GM23248 (cell line): ENCODE results near the gene ZNF724.

Experiments
- EZH2 ChIP-seq: fragments of 200-600 bp; sonication (generic); IDR thresholded peaks from 2 replicates; pipeline ENCODE4 v1.6.1; 2018; ENCODE audit warnings: antibody characterized with exemption, mild to moderate bottlenecking; ENCODE audit not compliant: insufficient read depth, poor library complexity, severe bottlenecking
- EZH2phosphoT487 ChIP-seq: fragments of 200-600 bp; sonication (generic); IDR thresholded peaks from 2 replicates; pipeline ENCODE4 v1.6.1; 2018; ENCODE audit warnings: antibody characterized with exemption, moderate library complexity, mild to moderate bottlenecking, low read depth; ENCODE audit not compliant: insufficient read depth

- TF ChIP-seq EZH2phosphoT487 (no peak), EZH2 (no peak)
These were observed at the start of gene ZNF724 for GRCh38 chr19:23249911-23250649.
